ENCODE measurements around the gene ZNF385B.

The ZNF385B gene

GRCh38 chr2:179612108-179612507 is 249.3 kb downstream of the ZNF385B start:
- no peak overlapping the region for H3K27ac ChIP-seq
- H3K4me1 ChIP-seq (ENCODE audit: control insufficient read depth in 1 of 2, insufficient read depth in 1 of 2, low read depth in 1 of 2, low read length in 1 of 2): no peaks in the 10 kb centered on the region
- no peak overlapping the region for H3K4me3 ChIP-seq (ENCODE audit: low read depth in 1 of 2, low read length in 1 of 2)
- TF ChIP-seq CTCF (IDR thresholded peaks at IDR 0.05): no peak
- H3K27me3 ChIP-seq: no peaks in the 10 kb centered on the region
- no peaks in the 10 kb centered on the region for H3K36me3 ChIP-seq
- H3K9me3 ChIP-seq: no peaks in the 10 kb centered on the region

- Histone ChIP-seq H3K4me3 (ENCODE audit: low read depth in 1 of 2, low read length in 1 of 2) (no peak overlapping the region), H3K27ac (no peak overlapping the region), H3K27me3 (no peaks in the 10 kb centered on the region), H3K9me3 (no peaks in the 10 kb centered on the region), H3K4me1 (ENCODE audit: control insufficient read depth in 1 of 2, insufficient read depth in 1 of 2, low read depth in 1 of 2, low read length in 1 of 2) (no peaks in the 10 kb centered on the region), H3K36me3 (no peaks in the 10 kb centered on the region)
- TF ChIP-seq CTCF (IDR thresholded peaks at IDR 0.05): no peak
Measured at GRCh38 chr2:179606141-179606540, 255.3 kb downstream of the ZNF385B start.

- Histone ChIP-seq H3K4me1 (ENCODE audit: control insufficient read depth in 1 of 2, insufficient read depth in 1 of 2, low read depth in 1 of 2, low read length in 1 of 2) (no peaks in the 10 kb centered on the region), H3K27me3 (no peaks in the 10 kb centered on the region), H3K4me3 (ENCODE audit: low read depth in 1 of 2, low read length in 1 of 2) (no peak overlapping the region), H3K36me3 (no peaks in the 10 kb centered on the region), H3K9me3 (no peaks in the 10 kb centered on the region), H3K27ac (no peak overlapping the region)
- no peak for TF ChIP-seq CTCF (IDR thresholded peaks at IDR 0.05)
Measured at GRCh38 chr2:179605341-179605740, 256.1 kb downstream of the ZNF385B start.

- Histone ChIP-seq H3K36me3 (no peaks in the 10 kb centered on the region), H3K27ac (no peak overlapping the region), H3K4me3 (ENCODE audit: low read depth in 1 of 2, low read length in 1 of 2) (no peak overlapping the region), H3K27me3 (no peaks in the 10 kb centered on the region), H3K4me1 (ENCODE audit: control insufficient read depth in 1 of 2, insufficient read depth in 1 of 2, low read depth in 1 of 2, low read length in 1 of 2) (no peaks in the 10 kb centered on the region), H3K9me3 (no peaks in the 10 kb centered on the region)
- no peak for TF ChIP-seq CTCF (IDR thresholded peaks at IDR 0.05)
Measured at GRCh38 chr2:179604598-179604997, 256.8 kb downstream of the ZNF385B start.

- Histone ChIP-seq H3K9me3 (no peaks in the 10 kb centered on the region), H3K27me3 (no peaks in the 10 kb centered on the region), H3K4me3 (ENCODE audit: low read depth in 1 of 2, low read length in 1 of 2) (no peak overlapping the region), H3K4me1 (ENCODE audit: control insufficient read depth in 1 of 2, insufficient read depth in 1 of 2, low read depth in 1 of 2, low read length in 1 of 2) (no peaks in the 10 kb centered on the region), H3K27ac (no peak overlapping the region), H3K36me3 (no peaks in the 10 kb centered on the region)
- TF ChIP-seq CTCF (IDR thresholded peaks at IDR 0.05): no peak
Measured at GRCh38 chr2:179602452-179602851, 259.0 kb downstream of the ZNF385B start.

- H3K4me1 ChIP-seq (ENCODE audit: control insufficient read depth in 1 of 2, insufficient read depth in 1 of 2, low read depth in 1 of 2, low read length in 1 of 2): no peaks in the 10 kb centered on the region
- no peak overlapping the region for H3K27ac ChIP-seq
- H3K36me3 ChIP-seq: no peaks in the 10 kb centered on the region
- H3K9me3 ChIP-seq: no peaks in the 10 kb centered on the region
- no peaks in the 10 kb centered on the region for H3K27me3 ChIP-seq
- no peak for TF ChIP-seq CTCF (IDR thresholded peaks at IDR 0.05)
- no peak overlapping the region for H3K4me3 ChIP-seq (ENCODE audit: low read depth in 1 of 2, low read length in 1 of 2)
Measured at GRCh38 chr2:179596018-179596417, 265.4 kb downstream of the ZNF385B start.
